Measurements from ENCODE around the gene PPM1M.

PPM1M gene

GRCh38 chr3:52198643-52199608 lies 46.6 kb upstream of the PPM1M start:
- TF ChIP-seq CTCF (IDR thresholded peaks at IDR 0.05; ENCODE audit: extremely low read depth, insufficient read depth, missing control alignments), result no peak
- in situ Hi-C loops (cut with MboI; ENCODE audit: low pct_unique_long_range_greater_than_20kb, low sequenced_read_pairs, unreplicated experiment), result no loop called here
- DNase-seq (ENCODE audit: low spot score), result no peak

- DNase-seq (ENCODE audit: low spot score), result no peak
- no peak for TF ChIP-seq CTCF (IDR thresholded peaks at IDR 0.05; ENCODE audit: extremely low read depth, insufficient read depth, missing control alignments)
- in situ Hi-C loops (cut with MboI; ENCODE audit: low pct_unique_long_range_greater_than_20kb, low sequenced_read_pairs, unreplicated experiment), result no loop called here
Measured at GRCh38 chr3:52200981-52201679, 44.4 kb upstream of the PPM1M start.

GRCh38 chr3:52202384-52203077 lies 43.0 kb upstream of the PPM1M start:
- in situ Hi-C loops (cut with MboI; ENCODE audit: low pct_unique_long_range_greater_than_20kb, low sequenced_read_pairs, unreplicated experiment), result no loop called here
- peak; percentile 0 for TF ChIP-seq CTCF (IDR thresholded peaks at IDR 0.05; ENCODE audit: extremely low read depth, insufficient read depth, missing control alignments)
- DNase-seq (ENCODE audit: low spot score), result no peak

GRCh38 chr3:52203701-52204100 lies 41.9 kb upstream of the PPM1M start:
- in situ Hi-C loops (cut with MboI; ENCODE audit: low pct_unique_long_range_greater_than_20kb, low sequenced_read_pairs, unreplicated experiment), result no loop called here
- no peak for DNase-seq (ENCODE audit: low spot score)
- no peak for TF ChIP-seq CTCF (IDR thresholded peaks at IDR 0.05; ENCODE audit: extremely low read depth, insufficient read depth, missing control alignments)

- in situ Hi-C loops (cut with MboI; ENCODE audit: low pct_unique_long_range_greater_than_20kb, low sequenced_read_pairs, unreplicated experiment), result no loop called here
- DNase-seq (ENCODE audit: low spot score), result no peak
- TF ChIP-seq CTCF (IDR thresholded peaks at IDR 0.05; ENCODE audit: extremely low read depth, insufficient read depth, missing control alignments), result no peak
Measured at GRCh38 chr3:52204337-52205073, 41.1 kb upstream of the PPM1M start.
